HG03103 (cell line): ENCODE measurements around the gene ANK2.

Experiments used
- ATAC-seq: cut with Tn5 transposase; IDR thresholded peaks from one replicate; pipeline ENCODE4 v1.9.1; 2021; ENCODE audit warnings: low read depth; ENCODE audit not compliant: unreplicated experiment

Gene ANK2

DNA sequence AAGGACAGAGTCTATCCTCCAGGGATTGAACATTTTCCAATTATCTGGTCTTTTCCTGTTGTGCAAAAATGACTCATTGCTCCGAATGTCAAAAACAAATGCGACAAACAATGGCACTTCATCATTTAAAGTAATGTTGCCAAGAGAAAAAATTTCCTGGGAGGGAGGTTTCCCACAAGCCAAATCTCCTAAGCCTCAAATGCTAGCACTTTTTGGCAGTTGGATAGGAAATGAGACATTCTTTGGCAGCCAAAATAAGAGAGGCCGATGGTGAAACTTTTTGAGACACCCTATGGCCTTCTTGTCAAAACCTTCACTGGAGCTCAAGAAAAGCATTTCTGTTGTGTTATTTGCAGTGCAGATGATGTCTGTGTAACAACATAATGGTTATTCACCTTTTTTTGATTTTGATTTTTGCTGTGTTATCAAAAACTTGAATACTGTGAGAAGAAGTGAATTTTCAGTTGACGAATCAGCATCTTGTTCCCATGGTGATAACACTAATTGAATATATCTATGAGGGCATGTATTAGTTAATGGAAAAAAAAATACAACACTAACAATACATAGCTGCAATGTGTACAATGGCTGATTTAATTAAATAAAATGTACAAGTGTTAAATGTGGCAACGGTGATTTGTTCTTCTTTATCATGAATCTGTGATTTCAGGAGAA, 333.8 kb downstream of the ANK2 start:
- no peak for ATAC-seq

DNA sequence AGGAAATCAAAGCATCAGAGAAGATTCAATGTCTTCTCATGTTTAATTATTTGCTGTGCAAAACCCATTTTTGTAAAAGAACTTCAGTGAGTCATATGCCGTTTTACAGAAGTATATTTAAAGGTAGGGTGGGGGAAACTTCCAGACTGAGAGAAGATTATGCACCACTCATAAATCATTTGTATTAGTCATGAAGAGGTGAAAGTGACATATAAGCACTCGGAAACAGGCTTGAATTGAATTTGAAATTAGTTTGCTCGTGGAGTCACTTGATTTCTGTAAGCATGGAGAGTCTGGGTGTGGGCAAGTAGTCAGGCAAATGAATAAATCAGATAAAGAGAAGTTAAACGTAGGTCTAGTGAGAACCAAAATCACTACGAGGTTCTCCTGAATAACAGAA, 335.1 kb downstream of the ANK2 start:
- ATAC-seq: no peak

DNA sequence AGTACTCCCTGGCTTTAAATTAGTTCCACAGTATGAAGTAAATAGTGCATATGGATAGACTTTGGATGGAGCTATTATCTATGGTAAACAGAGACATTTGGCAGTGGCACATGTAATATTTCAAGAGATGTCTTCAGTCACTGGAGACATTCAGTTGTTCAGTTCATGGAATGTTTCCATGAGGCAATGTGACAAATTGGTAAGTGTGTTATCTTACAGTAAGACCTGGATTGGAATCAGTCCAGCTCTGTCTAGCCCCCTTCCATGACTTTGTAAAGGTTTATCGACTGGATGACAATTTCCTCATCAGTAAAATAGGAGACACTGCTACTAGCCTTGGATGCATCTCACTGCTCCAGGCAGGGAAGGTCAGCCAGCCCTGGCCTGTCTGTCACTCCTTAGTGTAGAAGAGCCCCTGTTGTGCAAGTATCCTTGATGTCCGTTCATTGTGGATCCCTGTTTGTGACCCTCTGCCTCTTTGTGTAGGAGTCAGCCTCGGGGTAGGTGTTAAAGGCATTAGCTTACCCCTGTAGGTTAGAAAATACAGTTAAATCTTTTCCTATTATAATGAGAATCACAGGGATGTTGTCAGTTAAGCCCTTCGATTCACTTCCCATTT, 335.9 kb downstream of the ANK2 start:
- no peak for ATAC-seq

DNA sequence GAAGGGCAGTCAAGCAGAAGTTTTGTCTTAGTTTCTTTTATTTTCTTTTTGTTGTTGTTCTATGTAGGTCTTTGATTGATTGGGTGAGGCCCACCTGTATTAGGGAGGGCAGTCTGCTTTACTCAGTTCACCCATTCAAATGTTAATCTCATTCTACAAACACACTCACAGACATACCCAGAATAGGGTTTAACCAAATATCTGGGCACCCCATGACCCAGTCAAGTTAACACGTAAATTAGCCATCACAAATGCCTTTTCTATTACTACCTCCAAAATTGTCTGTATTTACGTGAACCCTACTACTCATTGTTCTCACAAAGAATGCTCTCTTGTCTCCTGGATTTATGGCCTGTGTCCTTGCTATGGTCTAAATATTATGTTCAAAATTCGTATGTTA, 339.7 kb downstream of the ANK2 start:
- ATAC-seq: no peak

DNA sequence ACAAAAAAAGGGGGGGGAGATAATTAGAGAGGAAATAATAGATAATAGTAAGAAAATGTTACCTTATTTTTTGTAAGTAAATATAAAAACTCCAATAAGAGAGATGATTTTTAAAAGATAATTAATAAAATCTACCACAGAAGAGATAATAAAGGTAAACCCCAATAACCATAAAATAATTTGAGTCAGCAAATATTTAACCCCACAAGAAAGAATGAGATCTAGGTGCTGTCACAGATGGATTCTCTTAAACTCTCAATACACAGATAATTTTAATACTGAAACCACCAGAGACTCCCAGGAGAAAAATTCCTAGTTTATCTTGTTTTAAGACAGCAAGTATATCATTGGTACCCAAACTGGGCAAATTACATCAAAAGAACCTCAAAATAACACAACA, 341.4 kb downstream of the ANK2 start:
- no peak for ATAC-seq

DNA sequence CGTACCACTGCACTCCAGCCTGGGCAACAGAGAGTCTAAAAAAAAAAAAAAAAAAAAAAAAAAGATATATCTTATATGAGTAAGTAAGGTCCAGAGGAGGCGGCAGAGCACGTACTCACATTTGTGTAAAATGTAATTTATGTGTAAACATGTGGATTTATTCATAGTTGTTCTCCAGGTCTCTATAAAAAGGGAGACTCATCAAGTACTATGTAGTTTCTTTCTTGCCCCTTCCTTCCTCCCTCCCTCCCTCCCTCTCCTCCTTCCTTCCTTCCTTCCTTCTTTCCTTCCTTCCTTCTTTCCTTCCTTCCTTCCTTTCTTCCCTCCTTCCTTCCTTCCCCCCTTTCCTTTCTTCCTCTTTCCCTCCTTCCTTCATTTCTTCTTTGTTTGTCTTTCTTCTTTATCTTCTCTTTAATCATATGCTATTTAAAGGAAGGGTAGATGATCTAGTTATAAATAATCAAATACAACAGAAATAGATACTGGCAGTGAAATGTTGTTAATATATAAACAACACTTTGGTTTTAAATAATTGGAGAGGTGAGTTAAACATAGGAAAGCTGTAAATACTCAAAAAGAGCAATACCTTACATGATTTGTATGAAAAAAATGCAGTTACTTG, 344.8 kb downstream of the ANK2 start:
- ATAC-seq: no peak

DNA sequence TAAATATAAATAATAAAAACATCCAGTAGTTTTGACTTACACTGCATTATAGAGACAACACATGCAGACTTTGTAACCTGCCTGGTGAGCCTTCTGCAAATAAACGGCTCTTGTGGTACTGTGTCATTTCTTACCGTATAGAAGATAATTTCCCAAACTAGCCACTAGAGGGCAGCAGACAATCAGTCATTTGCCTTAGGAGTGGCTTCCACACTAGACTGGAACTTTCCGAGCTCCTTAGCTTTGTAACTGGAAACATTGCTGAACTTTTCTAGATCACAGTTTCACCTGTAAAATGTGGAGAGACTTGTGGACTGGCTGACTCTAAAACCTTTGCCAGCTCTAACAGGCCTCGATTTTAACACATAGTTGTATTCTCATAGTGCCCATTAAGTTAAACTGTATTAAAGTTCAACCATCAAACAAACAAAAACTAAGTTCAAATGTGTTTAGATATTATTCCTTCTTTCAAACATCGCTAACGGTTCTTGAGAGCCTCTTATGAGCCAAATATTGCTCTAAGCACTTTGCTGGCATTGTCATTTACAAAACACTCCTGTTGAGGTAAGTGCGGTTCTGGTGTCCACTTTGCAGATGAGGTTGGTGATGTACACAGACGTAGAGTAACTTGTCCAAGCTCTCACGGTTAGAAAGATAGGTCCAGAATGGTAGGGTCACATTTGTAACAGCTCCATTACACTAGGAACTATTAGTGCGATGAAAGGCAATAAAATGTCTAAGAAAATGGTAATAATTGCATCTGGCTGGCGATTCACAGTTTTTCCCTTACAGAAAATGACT, 345.5 kb downstream of the ANK2 start:
- peak; percentile 91 for ATAC-seq

DNA sequence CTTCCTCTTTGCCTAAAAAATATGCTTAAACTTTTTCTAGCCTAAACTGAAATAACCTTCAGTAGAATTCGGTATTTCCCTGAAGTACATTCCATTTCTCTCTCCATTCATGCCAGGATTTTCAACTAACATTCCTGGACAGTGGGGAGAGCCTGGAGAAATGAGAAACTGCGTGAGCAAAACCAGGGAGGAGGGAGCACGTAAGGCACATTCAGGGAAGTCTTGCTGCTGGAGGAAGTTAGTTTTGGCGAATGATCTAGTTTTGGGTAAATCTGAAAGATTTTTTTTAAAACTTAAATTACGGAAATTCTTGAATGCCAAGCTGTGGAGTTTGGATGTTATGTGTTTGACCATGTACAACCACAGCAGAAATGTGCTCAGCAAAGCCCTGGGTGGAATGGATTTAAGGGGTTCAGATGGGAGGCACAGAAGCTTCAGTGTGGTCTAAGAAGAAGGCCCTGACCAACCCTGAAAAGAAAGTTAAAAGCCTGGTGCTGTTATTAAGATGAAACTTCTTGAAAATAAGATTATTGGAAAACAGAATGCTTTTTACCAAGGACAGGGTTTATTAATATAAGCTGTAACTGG, 347.8 kb downstream of the ANK2 start:
- ATAC-seq: no peak

DNA sequence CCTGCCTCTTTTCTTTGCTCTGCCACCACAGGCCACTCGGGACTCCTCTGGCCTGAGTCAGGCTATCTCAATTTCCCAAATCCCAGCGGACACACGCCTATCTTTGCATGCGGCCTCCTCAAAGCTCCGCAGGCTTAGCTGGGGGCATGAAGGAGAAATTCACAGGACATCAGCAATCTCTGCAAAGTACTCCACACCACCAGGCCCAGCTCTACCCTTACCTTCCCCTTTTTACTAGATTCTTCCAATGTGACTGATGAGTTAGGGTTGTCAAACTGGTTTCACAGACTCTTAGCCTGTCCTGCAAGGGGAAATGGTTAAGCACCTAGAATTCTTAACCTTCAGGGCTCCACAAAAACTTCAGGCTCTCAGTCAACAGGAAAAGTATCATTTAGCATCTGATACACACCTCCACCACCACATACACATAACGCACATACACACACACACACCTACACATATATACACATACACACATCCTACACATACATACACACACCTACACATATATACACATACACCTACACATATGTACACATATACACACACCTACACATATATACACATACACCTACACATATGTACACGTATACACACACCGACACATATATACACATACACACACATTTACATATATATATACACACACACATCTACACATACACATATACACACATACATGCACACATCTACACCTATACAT, 349.1 kb downstream of the ANK2 start:
- no peak for ATAC-seq

DNA sequence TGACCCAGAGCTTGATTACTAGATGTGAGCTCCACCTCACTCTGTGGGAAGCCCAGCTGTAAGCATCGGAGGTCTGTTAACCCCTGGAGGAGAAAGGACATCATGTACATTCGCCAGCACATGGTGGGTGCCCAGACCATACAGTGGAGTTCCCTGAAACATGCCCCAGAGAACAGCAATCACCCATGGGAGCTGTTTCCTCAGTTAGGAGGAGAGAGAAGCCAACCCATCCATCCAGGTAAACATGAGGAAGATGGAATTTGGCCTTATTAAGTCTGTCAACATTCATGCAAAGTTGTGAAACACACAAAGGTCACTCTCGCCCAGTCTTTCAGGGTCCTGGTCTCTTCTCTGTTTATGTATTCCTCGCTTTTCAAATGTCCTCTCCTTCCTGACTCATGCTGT, 354.7 kb downstream of the ANK2 start:
- no peak for ATAC-seq

DNA sequence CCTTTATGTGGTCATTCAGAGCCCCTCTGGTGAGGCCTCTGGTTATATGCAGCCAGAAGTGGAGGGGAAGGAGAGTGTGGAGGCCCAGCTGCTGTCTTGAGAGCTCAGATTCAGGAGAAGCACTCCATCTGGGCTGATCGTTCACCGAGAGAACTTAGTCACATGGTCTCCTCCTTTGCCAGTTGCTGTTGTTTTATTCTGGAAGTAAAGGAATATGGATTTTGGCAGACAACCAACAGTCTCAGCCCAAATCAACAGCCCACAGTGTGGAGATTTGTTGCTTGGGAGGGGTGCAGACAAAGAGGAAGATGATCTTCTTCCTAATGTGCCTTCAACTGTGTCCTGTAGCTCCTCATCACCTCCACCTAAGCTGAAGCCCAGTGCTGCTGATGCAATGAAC, 355.4 kb downstream of the ANK2 start:
- no peak for ATAC-seq

DNA sequence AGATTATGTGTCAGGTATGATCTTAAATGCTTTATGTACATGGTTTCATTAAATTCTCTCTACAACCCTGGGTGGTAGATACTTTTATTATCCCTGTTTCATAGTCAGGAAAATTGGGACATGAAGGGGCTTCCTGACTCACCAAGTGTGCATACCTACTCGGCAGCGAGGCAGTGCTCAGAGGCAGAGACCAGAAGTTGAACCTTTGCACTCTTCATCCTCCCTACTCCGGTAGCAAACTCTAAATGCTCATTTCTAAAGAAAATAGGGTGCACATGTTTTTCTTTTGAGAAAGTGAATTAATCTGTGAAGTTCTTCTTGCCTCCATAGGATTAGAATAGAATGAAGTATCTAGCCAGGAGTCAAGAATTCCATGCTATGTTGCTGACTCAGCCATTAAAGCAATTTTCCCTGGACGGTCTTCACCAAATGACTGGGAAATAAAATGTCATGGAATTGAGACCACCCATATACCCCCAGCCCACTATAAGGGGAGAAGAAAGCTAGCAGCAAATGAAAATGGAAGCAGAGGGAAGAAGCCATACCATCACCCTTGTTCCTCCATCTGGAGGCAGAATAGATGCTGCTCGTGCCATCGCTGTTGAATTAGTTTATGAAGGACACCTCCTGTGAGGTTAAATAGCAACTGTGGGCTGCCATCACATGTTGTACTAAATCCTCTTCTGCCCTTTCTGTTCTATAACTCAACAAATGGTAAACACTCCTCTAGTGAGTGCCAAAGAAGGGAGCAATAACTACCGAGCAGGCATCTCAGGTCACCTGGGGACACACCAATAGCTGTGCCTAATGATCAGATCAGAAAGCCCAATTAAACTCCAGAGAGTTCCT, 356.6 kb downstream of the ANK2 start:
- no peak for ATAC-seq

DNA sequence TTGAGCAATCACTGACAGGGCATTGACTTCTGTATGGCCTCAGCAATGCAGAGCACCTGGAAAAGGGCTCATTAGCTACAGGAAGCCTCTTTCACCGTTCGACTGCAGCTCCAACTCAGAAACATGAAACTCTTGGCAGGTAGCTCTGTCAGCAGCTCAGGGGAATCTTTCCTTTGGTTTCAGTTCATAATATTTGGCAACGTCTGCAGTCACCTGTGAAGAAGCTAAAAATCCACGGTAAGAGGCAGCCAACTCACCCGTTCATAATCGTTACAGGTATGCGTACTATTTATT, 357.2 kb downstream of the ANK2 start:
- ATAC-seq: no peak

DNA sequence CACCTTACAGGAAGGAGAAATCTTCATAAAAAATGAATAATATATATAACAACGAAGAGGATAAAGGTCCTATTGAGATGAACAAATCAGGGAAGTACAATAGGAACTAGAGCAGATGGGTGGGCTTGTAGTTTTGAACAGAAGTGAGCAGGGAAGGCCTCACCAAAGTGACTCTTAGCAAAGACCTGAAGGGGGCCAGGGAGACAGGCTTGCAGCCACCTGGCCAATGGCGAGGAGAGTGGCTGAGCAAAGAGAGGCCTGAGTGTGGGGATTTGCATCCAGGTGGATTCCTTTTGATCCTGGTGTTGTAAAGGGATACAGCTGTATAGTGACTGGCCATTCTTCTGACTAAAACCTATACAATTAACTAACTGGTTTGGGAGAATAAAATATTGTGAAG, 358.0 kb downstream of the ANK2 start:
- ATAC-seq: no peak

DNA sequence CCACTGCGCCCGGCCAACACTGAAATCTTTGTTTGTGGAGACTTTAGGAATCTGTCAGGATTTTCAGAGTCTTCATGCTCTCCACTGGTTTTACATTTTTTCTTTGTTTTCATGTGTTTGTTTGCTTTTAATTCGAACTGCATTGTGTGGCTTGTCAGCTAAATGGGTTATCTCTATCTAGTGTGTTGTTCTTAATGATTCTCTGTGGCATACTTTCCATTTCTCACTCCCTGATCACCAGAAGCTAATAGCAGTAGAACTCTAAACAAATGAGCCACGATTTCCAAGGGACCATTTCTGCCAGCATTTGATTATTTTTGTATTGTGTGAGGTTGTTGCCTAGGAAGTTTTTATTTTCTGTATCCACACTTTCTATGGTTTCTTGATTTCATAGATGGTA, 359.7 kb downstream of the ANK2 start:
- no peak for ATAC-seq

DNA sequence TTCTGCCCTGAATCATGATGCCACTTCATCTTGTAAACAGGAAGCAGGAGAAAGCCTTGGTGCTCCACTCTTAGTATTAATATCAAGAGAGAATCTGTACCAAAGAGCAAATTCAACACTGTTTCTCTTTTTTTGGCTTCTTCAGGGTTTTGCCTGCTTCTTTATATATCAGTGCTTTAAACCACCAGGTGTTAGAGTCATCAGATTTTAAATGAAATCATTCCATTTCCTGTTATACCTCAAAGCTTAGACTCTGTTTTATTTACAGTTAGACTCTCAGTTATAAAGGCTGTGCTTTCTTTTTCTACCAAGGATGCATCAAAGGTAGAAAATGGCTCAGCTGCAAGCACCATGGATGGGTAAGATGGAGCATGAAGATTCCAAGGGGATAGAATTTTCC, 361.2 kb downstream of the ANK2 start:
- ATAC-seq: no peak

DNA sequence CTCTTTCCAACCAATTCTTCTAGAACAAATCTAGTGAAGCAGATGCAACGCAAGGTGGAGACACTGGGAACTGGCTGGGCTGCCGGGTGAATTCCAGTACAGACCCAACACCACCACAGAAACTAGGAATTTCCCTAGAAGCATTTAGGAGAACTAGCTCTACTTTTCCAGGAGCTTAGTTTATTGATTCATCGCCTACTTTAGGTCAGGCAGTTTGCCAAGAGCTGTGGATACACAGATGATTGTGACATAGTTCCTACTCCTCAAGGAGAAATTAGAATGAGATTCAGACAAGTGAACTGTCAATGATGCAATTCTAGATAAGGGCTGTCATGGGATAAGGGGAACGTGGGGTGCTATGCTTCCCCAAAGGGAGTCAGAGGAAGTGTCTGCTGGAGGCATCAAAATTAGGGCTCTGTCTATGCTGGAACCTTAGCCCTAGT, 362.1 kb downstream of the ANK2 start:
- no peak for ATAC-seq

DNA sequence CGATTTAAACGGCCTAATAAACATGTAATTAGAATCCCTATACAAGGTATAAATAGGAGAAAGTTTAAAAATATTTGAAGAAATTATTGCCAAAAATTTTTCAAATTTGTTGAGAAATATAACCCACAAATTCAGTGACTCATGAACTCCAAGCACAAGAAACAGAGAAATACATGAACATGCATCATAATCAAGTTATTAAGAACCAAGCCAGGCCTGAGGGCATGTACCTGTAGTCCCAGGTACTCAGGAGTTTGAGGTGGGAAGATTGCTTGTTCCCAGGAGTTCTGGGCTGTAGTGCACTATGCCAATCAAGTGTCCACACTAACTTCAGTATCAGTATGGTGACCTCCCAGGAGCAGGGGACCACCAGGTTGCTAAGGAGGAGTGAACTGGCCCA, 370.2 kb downstream of the ANK2 start:
- no peak for ATAC-seq

DNA sequence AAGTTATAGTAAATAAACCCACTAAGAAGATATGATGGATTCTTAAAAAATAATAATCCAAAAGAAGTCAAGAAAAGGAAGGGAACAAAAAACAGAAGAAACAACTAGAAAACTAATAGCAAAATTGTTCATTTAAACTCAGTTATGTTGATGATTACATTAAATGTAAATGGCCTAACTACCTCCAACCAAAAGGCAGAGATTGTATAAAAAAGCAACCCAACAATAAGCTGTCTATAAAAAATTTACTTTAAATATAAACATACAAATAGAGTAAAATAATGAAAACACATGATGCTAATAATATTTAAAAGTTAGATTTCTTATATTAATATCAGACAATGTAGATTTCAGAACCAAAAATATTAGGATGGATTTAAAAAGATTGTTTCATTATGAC, 371.5 kb downstream of the ANK2 start:
- no peak for ATAC-seq

DNA sequence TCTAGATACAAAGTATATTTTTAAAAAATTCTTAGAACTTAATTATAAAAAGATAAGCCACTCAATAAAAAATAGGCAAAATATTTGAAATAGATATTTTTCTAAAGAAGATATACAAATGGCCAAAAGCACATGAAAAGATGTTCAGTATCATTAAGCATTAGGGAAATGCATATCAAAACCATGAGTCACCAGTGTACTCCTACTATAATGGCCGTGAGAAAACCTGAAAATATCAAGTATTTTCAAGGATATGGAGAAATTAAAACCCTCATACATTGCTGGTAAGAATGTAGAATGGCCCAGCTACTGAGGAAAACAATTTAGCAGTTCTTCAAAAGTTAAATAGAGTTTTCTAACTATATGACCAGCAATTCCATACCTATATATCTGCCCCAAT, 374.2 kb downstream of the ANK2 start:
- no peak for ATAC-seq
